Ishikawa (cell line): ENCODE data around the gene CMPK1.

Experiments
- CEBPB ChIP-seq: IDR thresholded peaks from 2 replicates; pipeline ENCODE4 v1.6.1; 2012
- CREB1 ChIP-seq: IDR thresholded peaks from 2 replicates; pipeline ENCODE4 v1.6.1; 2012; ENCODE audit warnings: low read depth
- EGR1 ChIP-seq: IDR thresholded peaks from 2 replicates; pipeline ENCODE4 v1.6.1; 2012
- EP300 ChIP-seq: IDR thresholded peaks from 2 replicates; pipeline ENCODE4 v1.6.1; 2012; ENCODE audit warnings: borderline replicate concordance
- FOXM1 ChIP-seq: IDR thresholded peaks from 2 replicates; pipeline ENCODE4 v1.6.1; 2012; ENCODE audit warnings: low read depth, borderline replicate concordance
- NFIC ChIP-seq: IDR thresholded peaks from 2 replicates; pipeline ENCODE4 v1.6.1; 2012
- RAD21 ChIP-seq: IDR thresholded peaks from 2 replicates; pipeline ENCODE4 v1.6.1; 2012; ENCODE audit warnings: low read depth
- TAF1 ChIP-seq: IDR thresholded peaks from 2 replicates; pipeline ENCODE4 v1.6.1; 2012; ENCODE audit warnings: low read depth, mild to moderate bottlenecking
- TCF12 ChIP-seq: IDR thresholded peaks from 2 replicates; pipeline ENCODE4 v1.6.1; 2012; ENCODE audit warnings: low read depth
- TEAD4 ChIP-seq: IDR thresholded peaks from 2 replicates; pipeline ENCODE4 v1.6.1; 2012
- USF1 ChIP-seq: IDR thresholded peaks from 2 replicates; pipeline ENCODE4 v1.6.1; 2012
- YY1 ChIP-seq: IDR thresholded peaks from 2 replicates; pipeline ENCODE4 v1.6.1; 2012; ENCODE audit warnings: low read depth
- ZBTB7A ChIP-seq: IDR thresholded peaks from 2 replicates; pipeline ENCODE4 v1.6.1; 2012; ENCODE audit warnings: low read depth
- TF ChIP-seq, protein P1 (sequence below): IDR thresholded peaks from 2 replicates; pipeline ENCODE4 v1.6.1; 2012
- TF ChIP-seq, protein P2 (sequence below): IDR thresholded peaks from 2 replicates; pipeline ENCODE4 v1.6.1; 2012; ENCODE audit warnings: low read depth, mild to moderate bottlenecking

Gene CMPK1

GRCh38 chr1:47395433-47395832, 61.8 kb downstream of the CMPK1 start:
- TF ChIP-seq RAD21: no peak
- TF ChIP-seq TAF1: no peak
- no peak for TF ChIP-seq USF1
- no peak for TF ChIP-seq CEBPB
- no peak for TF ChIP-seq ZBTB7A
- no peak for TF ChIP-seq TEAD4
- TF ChIP-seq FOXM1: no peak
- TF ChIP-seq TCF12: no peak
- TF ChIP-seq, protein P1, sequence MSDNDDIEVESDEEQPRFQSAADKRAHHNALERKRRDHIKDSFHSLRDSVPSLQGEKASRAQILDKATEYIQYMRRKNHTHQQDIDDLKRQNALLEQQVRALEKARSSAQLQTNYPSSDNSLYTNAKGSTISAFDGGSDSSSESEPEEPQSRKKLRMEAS: no peak
- no peak for TF ChIP-seq CREB1
- TF ChIP-seq NFIC: no peak
- TF ChIP-seq YY1: no peak
- no peak for TF ChIP-seq EP300
- no peak for TF ChIP-seq EGR1
- TF ChIP-seq, protein P2, sequence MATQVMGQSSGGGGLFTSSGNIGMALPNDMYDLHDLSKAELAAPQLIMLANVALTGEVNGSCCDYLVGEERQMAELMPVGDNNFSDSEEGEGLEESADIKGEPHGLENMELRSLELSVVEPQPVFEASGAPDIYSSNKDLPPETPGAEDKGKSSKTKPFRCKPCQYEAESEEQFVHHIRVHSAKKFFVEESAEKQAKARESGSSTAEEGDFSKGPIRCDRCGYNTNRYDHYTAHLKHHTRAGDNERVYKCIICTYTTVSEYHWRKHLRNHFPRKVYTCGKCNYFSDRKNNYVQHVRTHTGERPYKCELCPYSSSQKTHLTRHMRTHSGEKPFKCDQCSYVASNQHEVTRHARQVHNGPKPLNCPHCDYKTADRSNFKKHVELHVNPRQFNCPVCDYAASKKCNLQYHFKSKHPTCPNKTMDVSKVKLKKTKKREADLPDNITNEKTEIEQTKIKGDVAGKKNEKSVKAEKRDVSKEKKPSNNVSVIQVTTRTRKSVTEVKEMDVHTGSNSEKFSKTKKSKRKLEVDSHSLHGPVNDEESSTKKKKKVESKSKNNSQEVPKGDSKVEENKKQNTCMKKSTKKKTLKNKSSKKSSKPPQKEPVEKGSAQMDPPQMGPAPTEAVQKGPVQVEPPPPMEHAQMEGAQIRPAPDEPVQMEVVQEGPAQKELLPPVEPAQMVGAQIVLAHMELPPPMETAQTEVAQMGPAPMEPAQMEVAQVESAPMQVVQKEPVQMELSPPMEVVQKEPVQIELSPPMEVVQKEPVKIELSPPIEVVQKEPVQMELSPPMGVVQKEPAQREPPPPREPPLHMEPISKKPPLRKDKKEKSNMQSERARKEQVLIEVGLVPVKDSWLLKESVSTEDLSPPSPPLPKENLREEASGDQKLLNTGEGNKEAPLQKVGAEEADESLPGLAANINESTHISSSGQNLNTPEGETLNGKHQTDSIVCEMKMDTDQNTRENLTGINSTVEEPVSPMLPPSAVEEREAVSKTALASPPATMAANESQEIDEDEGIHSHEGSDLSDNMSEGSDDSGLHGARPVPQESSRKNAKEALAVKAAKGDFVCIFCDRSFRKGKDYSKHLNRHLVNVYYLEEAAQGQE: no peak

GRCh38 chr1:47396671-47397196, 63.1 kb downstream of the CMPK1 start:
- TF ChIP-seq, protein P1: no peak
- TF ChIP-seq RAD21: no peak
- TF ChIP-seq YY1: no peak
- no peak for TF ChIP-seq USF1
- TF ChIP-seq, protein P2: no peak
- no peak for TF ChIP-seq TEAD4
- no peak for TF ChIP-seq FOXM1
- TF ChIP-seq TCF12: no peak
- TF ChIP-seq CEBPB: no peak
- no peak for TF ChIP-seq TAF1
- TF ChIP-seq NFIC: no peak

GRCh38 chr1:47399138-47399845, 65.7 kb downstream of the CMPK1 start:
- TF ChIP-seq, protein P2: no peak
- TF ChIP-seq FOXM1 (no peak), CEBPB (no peak), ZBTB7A (no peak), TCF12 (no peak), USF1 (no peak), EP300 (no peak), TEAD4 (no peak), EGR1 (no peak), TAF1 (no peak), RAD21 (no peak), NFIC (no peak), CREB1 (no peak), YY1 (no peak)
- TF ChIP-seq, protein P1: no peak

- TF ChIP-seq YY1 (no peak), RAD21 (no peak), USF1 (no peak), ZBTB7A (no peak), EGR1 (no peak), TCF12 (no peak), CEBPB (no peak), FOXM1 (no peak), TEAD4 (no peak), CREB1 (no peak)
Observed at GRCh38 chr1:47399846-47400155, 66.2 kb downstream of the CMPK1 start.
